Measurements from ENCODE around the gene URAD.
"Not testable (repeated sequence)": the region's sequence is repeated elsewhere in the genome, so short reads cannot be mapped to it uniquely, and the experiment has no call there.

URAD gene

GRCh38 chr13:27968316-27969081, 20.0 kb downstream of the URAD start:
- Histone ChIP-seq H3K36me3 (ENCODE audit: insufficient read depth, low read depth, low read length) (no peaks in the 10 kb centered on the region), H3K9ac (ENCODE audit: low read depth, low read length) (no peak overlapping the region), H3K4me1 (ENCODE audit: insufficient read depth, low read length) (peaks cover 28% of the 10 kb centered on the region; the same call in 1 of the 2 replicates), H3K4me3 (ENCODE audit: low read length) (peak overlapping the region; percentile 49; the same call in 1 of the 2 replicates), H3K27me3 (ENCODE audit: insufficient read depth, low read length) (peaks cover 100% of the 10 kb centered on the region), H3K27ac (ENCODE audit: low read length) (no peak overlapping the region), H3K9me3 (ENCODE audit: insufficient read depth, low read depth, low read length) (peaks cover 3% of the 10 kb centered on the region; the same call in 1 of the 2 replicates)

GRCh38 chr13:27967736-27968315, 20.7 kb downstream of the URAD start:
- no peak overlapping the region for H3K4me3 ChIP-seq (ENCODE audit: low read length)
- no peak overlapping the region for H3K27ac ChIP-seq (ENCODE audit: low read length)
- peaks cover 28% of the 10 kb centered on the region; the same call in 1 of the 2 replicates for H3K4me1 ChIP-seq (ENCODE audit: insufficient read depth, low read length)
- H3K27me3 ChIP-seq (ENCODE audit: insufficient read depth, low read length) = peaks cover 100% of the 10 kb centered on the region
- no peak overlapping the region for H3K9ac ChIP-seq (ENCODE audit: low read depth, low read length)
- H3K36me3 ChIP-seq (ENCODE audit: insufficient read depth, low read depth, low read length) = no peaks in the 10 kb centered on the region
- peaks cover 3% of the 10 kb centered on the region; the same call in 1 of the 2 replicates for H3K9me3 ChIP-seq (ENCODE audit: insufficient read depth, low read depth, low read length)

- Histone ChIP-seq H3K9me3 (ENCODE audit: insufficient read depth, low read depth, low read length) (peaks cover 3% of the 10 kb centered on the region; the same call in 1 of the 2 replicates), H3K4me3 (ENCODE audit: low read length) (no peak overlapping the region), H3K9ac (ENCODE audit: low read depth, low read length) (no peak overlapping the region), H3K36me3 (ENCODE audit: insufficient read depth, low read depth, low read length) (no peaks in the 10 kb centered on the region), H3K4me1 (ENCODE audit: insufficient read depth, low read length) (peaks cover 29% of the 10 kb centered on the region), H3K27ac (ENCODE audit: low read length) (no peak overlapping the region), H3K27me3 (ENCODE audit: insufficient read depth, low read length) (peaks cover 100% of the 10 kb centered on the region)
Measured at GRCh38 chr13:27967203-27967735, 21.2 kb downstream of the URAD start.

DNA sequence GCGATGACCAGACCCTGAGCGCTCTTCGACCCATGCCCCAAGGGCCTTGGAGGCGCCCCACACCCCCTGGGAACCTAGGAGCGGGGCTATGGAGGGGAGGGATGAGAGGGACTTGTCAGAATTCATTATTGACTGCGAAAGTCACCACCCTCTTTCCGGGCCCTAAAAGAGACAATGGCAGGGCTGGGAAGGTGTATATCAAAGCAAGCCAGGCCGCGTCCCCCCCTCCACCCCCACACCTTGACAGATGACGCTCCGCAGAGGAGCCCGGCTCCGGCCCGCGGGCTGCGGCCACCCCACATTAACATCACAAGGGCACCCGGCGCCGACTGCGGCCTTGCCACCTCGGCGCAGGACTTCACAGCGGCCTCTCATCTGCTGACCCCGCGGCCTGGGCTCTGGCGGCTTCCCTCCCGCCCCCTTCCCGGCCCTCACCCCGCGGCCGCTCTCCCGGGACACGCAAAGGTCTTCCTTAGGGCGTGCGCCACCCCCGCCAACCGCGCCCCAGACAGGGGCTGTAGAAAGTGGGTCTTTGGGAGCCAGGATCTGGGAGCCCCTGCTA, 21.8 kb downstream of the URAD start:
- Histone ChIP-seq H3K27me3 (ENCODE audit: insufficient read depth, low read length) (peaks cover 100% of the 10 kb centered on the region), H3K9ac (ENCODE audit: low read depth, low read length) (no peak overlapping the region), H3K4me1 (ENCODE audit: insufficient read depth, low read length) (peaks cover 29% of the 10 kb centered on the region), H3K9me3 (ENCODE audit: insufficient read depth, low read depth, low read length) (peaks cover 3% of the 10 kb centered on the region; the same call in 1 of the 2 replicates), H3K36me3 (ENCODE audit: insufficient read depth, low read depth, low read length) (no peaks in the 10 kb centered on the region), H3K4me3 (ENCODE audit: low read length) (no peak overlapping the region), H3K27ac (ENCODE audit: low read length) (no peak overlapping the region)

GRCh38 chr13:27965740-27966640, 22.5 kb downstream of the URAD start:
- Histone ChIP-seq H3K4me3 (ENCODE audit: low read length) (no peak overlapping the region), H3K27me3 (ENCODE audit: insufficient read depth, low read length) (peaks cover 100% of the 10 kb centered on the region), H3K27ac (ENCODE audit: low read length) (no peak overlapping the region), H3K4me1 (ENCODE audit: insufficient read depth, low read length) (peaks cover 28% of the 10 kb centered on the region), H3K36me3 (ENCODE audit: insufficient read depth, low read depth, low read length) (no peaks in the 10 kb centered on the region), H3K9ac (ENCODE audit: low read depth, low read length) (no peak overlapping the region), H3K9me3 (ENCODE audit: insufficient read depth, low read depth, low read length) (peaks cover 3% of the 10 kb centered on the region; the same call in 1 of the 2 replicates)

DNA sequence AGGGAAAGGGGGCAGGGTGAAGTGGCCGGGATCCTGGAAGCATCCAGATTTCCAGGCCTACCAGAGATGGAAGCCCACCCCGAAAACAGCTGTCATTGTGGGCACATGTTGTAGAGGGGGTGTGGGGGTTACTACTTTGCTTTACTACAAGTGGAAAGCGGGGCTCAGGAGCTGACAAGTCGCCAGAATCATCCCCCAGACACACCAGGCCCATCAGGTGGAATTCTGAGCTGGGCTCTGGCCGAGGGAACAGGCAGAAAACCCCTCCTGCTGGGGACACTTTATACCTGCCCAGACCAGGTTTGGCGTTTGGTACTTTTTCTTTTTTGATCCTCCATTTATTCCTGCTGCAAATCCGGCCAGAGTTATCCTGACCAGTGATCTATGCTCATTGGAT, 23.2 kb downstream of the URAD start:
- Histone ChIP-seq H3K27me3 (ENCODE audit: insufficient read depth, low read length) (peaks cover 100% of the 10 kb centered on the region), H3K4me1 (ENCODE audit: insufficient read depth, low read length) (peaks cover 27% of the 10 kb centered on the region)

DNA sequence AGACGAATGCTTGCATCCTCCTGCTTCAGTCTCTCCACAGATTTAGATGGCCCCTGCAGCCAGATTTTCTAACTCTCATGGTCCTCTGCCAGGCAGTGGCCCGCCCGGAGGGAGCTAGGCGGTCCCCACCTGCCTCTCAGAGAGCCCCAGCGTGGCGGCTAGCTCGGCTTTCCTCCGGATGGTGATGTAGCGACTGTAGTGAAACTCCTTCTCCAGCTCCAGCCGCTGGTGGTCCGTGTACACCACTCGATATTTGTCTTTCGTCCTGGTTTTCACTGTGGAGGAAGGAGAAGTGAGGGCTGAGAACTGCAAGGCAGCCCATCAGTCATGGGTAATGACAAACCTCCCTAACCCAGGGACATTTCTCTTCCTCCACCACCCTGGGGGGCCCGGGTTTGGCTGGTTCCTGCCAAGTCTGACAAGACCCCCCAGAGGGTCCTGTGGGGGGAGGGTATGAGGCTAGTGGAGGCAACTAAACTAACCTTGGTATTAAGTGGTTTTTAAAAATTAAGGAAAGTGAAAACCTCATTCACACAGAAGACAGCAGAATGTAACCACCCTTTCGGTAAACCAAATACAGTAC, 23.7 kb downstream of the URAD start:
- no peak overlapping the region for H3K9ac ChIP-seq (ENCODE audit: low read depth, low read length)
- H3K4me1 ChIP-seq (ENCODE audit: insufficient read depth, low read length) = peaks cover 27% of the 10 kb centered on the region
- peaks cover 100% of the 10 kb centered on the region for H3K27me3 ChIP-seq (ENCODE audit: insufficient read depth, low read length)
- H3K36me3 ChIP-seq (ENCODE audit: insufficient read depth, low read depth, low read length) = no peaks in the 10 kb centered on the region
- no peak overlapping the region for H3K27ac ChIP-seq (ENCODE audit: low read length)
- peaks cover 3% of the 10 kb centered on the region; the same call in 1 of the 2 replicates for H3K9me3 ChIP-seq (ENCODE audit: insufficient read depth, low read depth, low read length)
- H3K4me3 ChIP-seq (ENCODE audit: low read length) = no peak overlapping the region

More for the DNA sequence above, 23.2 kb downstream of the URAD start:
- Histone ChIP-seq H3K27ac (ENCODE audit: low read length) (no peak overlapping the region), H3K36me3 (ENCODE audit: insufficient read depth, low read depth, low read length) (no peaks in the 10 kb centered on the region), H3K4me3 (ENCODE audit: low read length) (no peak overlapping the region), H3K9ac (ENCODE audit: low read depth, low read length) (no peak overlapping the region), H3K9me3 (ENCODE audit: insufficient read depth, low read depth, low read length) (peaks cover 3% of the 10 kb centered on the region; the same call in 1 of the 2 replicates)

- not testable (repeated sequence) for H3K9ac ChIP-seq (ENCODE audit: low read depth, low read length); H3K27ac ChIP-seq (ENCODE audit: low read length); H3K4me3 ChIP-seq (ENCODE audit: low read length); H3K36me3 ChIP-seq (ENCODE audit: insufficient read depth, low read depth, low read length); H3K9me3 ChIP-seq (ENCODE audit: insufficient read depth, low read depth, low read length)
- Histone ChIP-seq H3K4me1 (ENCODE audit: insufficient read depth, low read length) (peaks cover 22% of the 10 kb centered on the region), H3K27me3 (ENCODE audit: insufficient read depth, low read length) (peaks cover 100% of the 10 kb centered on the region)
Measured at GRCh38 chr13:27964206-27964605, 24.3 kb downstream of the URAD start.

DNA sequence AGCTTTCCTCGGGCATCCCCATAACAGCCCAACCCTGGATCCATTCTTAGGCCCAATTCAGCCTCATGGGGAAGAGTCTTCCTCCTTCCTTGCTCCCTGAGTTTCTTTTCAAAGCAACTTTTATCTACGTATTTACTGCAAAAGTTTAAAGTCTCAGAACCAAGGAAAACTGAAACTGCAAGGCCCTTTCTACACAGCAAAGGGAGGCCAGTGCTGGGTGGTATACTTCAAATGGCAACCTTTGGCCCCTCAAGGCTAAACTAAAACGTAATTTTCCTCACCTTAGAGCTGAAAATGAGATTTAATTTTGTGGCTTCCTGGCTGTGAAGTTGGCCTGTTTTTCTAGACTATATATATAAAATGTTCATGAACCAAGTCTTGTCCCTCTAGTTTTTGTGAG, 25.0 kb downstream of the URAD start:
- H3K4me1 ChIP-seq (ENCODE audit: insufficient read depth, low read length) = peaks cover 22% of the 10 kb centered on the region

DNA sequence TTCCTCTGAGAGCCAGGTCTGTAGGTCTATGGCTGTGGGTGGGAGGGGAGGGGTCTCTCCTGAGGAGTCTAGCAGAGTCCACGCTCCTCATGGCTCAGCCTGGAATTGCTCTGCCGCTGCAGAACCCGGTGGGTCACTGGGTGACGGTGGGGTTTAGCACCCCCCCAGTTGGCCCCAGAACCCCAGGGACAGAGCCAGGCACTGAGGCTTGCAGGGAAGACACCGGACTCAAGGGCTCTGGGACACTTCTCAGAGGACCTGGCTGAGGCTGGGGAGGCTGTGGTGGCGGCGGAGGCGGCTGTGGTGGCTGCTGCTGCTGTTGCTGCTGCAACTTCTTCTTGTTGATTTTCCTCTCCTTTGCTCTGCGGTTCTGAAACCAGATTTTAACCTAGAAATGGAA, 25.5 kb downstream of the URAD start:
- Histone ChIP-seq H3K27ac (ENCODE audit: low read length) (no peak overlapping the region), H3K36me3 (ENCODE audit: insufficient read depth, low read depth, low read length) (no peaks in the 10 kb centered on the region), H3K27me3 (ENCODE audit: insufficient read depth, low read length) (peaks cover 100% of the 10 kb centered on the region), H3K4me3 (ENCODE audit: low read length) (no peak overlapping the region), H3K4me1 (ENCODE audit: insufficient read depth, low read length) (peaks cover 22% of the 10 kb centered on the region), H3K9me3 (ENCODE audit: insufficient read depth, low read depth, low read length) (peaks cover 3% of the 10 kb centered on the region; the same call in 1 of the 2 replicates), H3K9ac (ENCODE audit: low read depth, low read length) (no peak overlapping the region)

More for the DNA sequence above, 25.0 kb downstream of the URAD start:
- no peak overlapping the region for H3K27ac ChIP-seq (ENCODE audit: low read length)
- no peaks in the 10 kb centered on the region for H3K36me3 ChIP-seq (ENCODE audit: insufficient read depth, low read depth, low read length)
- H3K9ac ChIP-seq (ENCODE audit: low read depth, low read length) = no peak overlapping the region
- peaks cover 3% of the 10 kb centered on the region; the same call in 1 of the 2 replicates for H3K9me3 ChIP-seq (ENCODE audit: insufficient read depth, low read depth, low read length)
- peaks cover 100% of the 10 kb centered on the region for H3K27me3 ChIP-seq (ENCODE audit: insufficient read depth, low read length)
- H3K4me3 ChIP-seq (ENCODE audit: low read length) = no peak overlapping the region

All from iPS-20b (cell line).